ENCODE results near the gene EPS8L3. TPM values are rescaled to one million over a fixed set of nuclear protein-coding genes. Genes with fewer than 3 reads are reported as not detected.
"Not testable (repeated sequence)": the region's sequence is repeated elsewhere in the genome, so short reads cannot be mapped to it uniquely, and the experiment has no call there.

Gene EPS8L3
- total RNA-seq, 1 donor from 2014 or later = 0.11 TPM

DNA sequence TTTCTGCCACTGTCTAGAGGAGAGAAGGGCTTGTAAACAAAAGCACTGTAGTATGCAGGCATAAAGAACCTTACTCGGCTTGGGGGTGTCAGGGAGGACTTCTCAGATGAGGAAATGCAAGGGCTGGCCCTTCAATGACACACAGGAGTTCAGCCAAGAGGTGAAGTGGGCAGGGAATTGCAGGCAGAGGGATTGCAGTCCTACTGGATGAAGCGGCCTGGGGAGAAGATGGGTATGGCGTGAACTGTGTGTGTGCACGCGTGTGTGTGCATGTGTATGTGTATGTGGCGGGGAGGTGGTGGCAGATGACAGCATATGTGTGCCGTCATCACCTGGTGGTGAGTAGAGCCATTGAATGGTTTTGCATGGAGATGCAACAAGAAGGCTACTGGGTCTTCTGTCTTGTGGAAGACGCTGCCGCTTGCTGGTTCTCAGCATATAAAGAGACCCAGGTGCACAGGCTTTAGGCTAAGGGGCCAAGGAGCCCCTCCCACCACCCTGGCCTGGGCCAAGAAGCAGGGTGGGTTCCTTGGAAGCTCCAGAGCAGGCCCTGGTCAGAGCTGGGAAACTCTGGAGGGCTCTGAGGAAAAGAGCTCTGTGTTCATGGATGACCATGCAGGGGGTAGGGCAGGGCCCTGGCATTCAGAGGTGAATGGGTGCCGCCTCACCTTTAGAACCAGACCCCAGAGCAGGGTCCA is 4.1 kb upstream of the EPS8L3 start:
- Histone ChIP-seq H3K4me3 (no peak overlapping the region), H3K27me3 (ENCODE audit: low read depth) (no peaks in the 10 kb centered on the region), H3K9me3 (replicated peaks) (no peaks in the 10 kb centered on the region), H3K27ac (replicated peaks) (peak overlapping the region; percentile 75), H3K36me3 (no peaks in the 10 kb centered on the region), H3K4me1 (peaks cover 36% of the 10 kb centered on the region)
- TF ChIP-seq, protein P1, sequence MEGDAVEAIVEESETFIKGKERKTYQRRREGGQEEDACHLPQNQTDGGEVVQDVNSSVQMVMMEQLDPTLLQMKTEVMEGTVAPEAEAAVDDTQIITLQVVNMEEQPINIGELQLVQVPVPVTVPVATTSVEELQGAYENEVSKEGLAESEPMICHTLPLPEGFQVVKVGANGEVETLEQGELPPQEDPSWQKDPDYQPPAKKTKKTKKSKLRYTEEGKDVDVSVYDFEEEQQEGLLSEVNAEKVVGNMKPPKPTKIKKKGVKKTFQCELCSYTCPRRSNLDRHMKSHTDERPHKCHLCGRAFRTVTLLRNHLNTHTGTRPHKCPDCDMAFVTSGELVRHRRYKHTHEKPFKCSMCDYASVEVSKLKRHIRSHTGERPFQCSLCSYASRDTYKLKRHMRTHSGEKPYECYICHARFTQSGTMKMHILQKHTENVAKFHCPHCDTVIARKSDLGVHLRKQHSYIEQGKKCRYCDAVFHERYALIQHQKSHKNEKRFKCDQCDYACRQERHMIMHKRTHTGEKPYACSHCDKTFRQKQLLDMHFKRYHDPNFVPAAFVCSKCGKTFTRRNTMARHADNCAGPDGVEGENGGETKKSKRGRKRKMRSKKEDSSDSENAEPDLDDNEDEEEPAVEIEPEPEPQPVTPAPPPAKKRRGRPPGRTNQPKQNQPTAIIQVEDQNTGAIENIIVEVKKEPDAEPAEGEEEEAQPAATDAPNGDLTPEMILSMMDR (IDR thresholded peaks at IDR 0.05; ENCODE audit: borderline replicate concordance) = no peak
- intact Hi-C loops (cut with micrococcal nuclease) = no loop called here
- DNase-seq = peak; percentile 2

DNA sequence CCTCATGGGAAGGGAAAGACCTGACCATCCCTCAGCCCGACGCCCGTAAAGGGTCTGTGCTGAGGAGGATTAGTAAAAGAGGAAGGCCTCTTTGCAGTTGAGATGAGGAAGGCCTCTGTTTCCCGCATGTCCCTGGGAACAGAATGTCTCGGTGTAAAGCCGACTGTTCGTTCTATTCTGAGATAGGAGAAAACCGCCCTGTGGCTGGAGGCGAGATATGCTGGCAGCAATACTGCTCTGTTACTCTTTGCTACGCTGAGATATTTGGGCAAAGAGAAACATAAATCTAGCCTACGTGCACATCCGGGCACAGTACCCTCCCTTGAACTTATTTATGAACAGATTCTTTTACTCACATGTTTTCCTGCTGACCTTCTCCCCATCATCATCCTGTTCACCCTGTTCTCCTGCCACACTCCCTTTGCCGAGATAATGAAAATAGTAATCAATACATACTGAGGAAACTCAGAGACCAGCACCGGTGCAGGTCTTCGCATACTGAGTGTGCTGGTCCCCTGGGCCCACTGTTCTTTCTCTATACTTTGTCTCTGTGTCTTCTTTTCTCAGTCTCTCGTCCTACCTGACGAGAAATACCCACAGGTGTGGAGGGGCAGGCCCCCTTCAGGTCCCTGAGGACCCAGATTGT is 3.4 kb upstream of the EPS8L3 start:
- H3K27me3 ChIP-seq (ENCODE audit: low read depth); intact Hi-C loops (cut with micrococcal nuclease); H3K9me3 ChIP-seq (replicated peaks); H3K4me3 ChIP-seq; H3K36me3 ChIP-seq: not testable (repeated sequence)
- DNase-seq = peak; percentile 10
- Histone ChIP-seq H3K4me1 (peaks cover 36% of the 10 kb centered on the region), H3K27ac (replicated peaks) (peak overlapping the region; percentile 75)

DNA sequence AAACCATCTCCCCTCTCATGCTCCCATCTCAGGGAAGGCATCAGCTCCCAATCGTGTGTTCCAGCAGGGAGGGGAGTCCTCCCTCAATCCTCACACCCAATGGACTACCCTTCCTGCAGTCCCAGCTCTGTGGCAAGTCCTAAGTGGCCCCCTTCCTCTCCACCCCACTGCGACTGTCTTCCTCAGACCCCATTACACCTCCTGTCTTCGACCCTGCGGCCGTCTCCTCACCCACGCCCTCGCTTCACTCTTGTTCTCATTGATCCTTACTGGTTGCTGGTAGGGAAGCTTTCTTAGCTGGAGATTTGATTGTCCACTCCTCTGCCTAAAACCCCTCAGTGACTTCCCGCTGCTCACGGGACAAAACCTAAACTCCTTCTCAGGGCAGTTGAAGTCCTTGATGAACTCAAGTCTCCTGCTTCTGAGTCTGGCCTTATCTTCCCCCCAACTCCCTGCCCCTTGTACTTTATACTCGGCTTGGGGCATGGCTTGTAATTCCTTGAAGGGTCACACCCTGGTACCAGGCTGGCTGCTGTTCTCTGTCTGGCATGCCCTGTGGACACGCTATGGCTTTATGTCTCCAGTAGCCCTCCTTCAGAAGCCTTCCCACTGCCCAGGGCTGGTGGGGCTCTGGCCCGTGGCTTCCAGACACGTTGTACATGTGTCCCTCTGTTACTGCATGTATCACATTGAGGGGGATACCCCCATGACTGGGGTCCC is 2.3 kb upstream of the EPS8L3 start:
- intact Hi-C loops (cut with micrococcal nuclease) = no loop called here
- Histone ChIP-seq H3K9me3 (replicated peaks) (no peaks in the 10 kb centered on the region), H3K4me3 (no peak overlapping the region), H3K4me1 (peaks cover 36% of the 10 kb centered on the region), H3K36me3 (no peaks in the 10 kb centered on the region), H3K27me3 (ENCODE audit: low read depth) (no peaks in the 10 kb centered on the region), H3K27ac (replicated peaks) (peak overlapping the region; percentile 75)
- peak; percentile 6 for DNase-seq
- TF ChIP-seq, protein P1 (IDR thresholded peaks at IDR 0.05; ENCODE audit: borderline replicate concordance) = no peak

DNA sequence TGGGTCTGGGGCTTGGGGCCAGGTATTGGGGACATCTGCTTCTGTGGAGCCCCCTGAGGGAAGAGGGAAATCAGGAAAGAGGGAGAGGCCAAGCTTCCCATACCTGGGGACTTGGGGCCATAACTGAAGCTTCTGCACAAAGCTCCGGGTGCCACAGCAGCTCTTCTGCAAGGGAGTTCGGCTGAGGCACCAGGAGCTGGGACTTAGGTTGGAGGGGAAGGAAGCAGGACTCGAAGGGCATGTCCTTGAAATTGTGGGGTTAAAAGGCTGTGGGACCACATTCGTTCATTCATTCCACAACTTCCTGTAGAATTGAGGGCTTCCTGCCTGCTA is 1.7 kb upstream of the EPS8L3 start:
- no peak overlapping the region for H3K27ac ChIP-seq (replicated peaks)
- no peaks in the 10 kb centered on the region for H3K27me3 ChIP-seq (ENCODE audit: low read depth)
- TF ChIP-seq, protein P1 (IDR thresholded peaks at IDR 0.05; ENCODE audit: borderline replicate concordance) = no peak
- DNase-seq = peak; percentile 8
- no peaks in the 10 kb centered on the region for H3K36me3 ChIP-seq
- no peak overlapping the region for H3K4me3 ChIP-seq
- no peaks in the 10 kb centered on the region for H3K9me3 ChIP-seq (replicated peaks)
- intact Hi-C loops (cut with micrococcal nuclease) = no loop called here
- H3K4me1 ChIP-seq = peaks cover 30% of the 10 kb centered on the region

DNA sequence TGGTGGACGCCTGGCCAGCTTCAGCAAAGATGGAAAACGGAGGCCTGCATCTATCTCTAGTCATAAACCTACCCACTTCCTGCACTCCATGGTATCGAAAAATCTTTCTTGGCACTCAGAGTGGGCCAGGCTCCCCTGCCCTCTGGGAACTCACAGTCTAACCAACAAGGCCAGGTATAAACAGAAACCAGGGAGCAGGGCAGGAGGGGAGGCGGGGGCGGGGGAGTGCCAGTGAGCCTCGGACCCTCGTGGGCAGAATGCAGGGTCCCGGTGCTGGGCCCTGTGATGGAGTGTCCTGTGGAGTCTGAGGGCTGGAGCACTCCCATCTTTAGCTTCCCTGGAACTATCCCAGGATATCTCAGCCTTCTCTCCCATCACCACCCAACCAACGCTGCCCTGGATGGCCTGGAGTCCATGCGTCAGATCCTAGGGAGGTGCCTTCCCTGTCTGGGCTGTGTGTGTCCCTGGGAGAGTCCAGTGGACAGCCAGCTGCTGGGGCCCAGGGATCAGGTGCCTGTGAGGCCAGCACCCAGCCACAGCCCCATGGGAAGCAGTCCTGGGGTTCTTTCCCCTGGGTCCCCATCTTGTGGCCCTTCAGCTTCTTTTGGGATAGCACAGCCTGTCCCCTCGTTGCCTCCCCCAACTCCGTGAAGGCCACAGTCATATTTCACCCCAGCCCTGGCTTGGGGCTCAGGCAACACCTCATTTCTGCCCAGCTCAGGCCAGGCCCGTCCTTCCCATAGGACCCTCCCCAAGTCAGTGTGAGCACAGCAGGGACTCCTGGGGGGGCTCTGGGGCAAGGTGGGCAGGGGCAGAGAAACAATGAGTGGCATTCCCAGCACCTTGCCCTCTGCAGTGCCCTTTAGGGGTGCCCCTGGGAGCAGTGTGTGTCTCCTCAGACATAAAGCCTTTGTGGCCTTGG is 1.1 kb upstream of the EPS8L3 start:
- Histone ChIP-seq H3K27ac (replicated peaks) (no peak overlapping the region), H3K36me3 (no peaks in the 10 kb centered on the region), H3K4me3 (no peak overlapping the region), H3K4me1 (peaks cover 28% of the 10 kb centered on the region), H3K9me3 (replicated peaks) (no peaks in the 10 kb centered on the region), H3K27me3 (ENCODE audit: low read depth) (no peaks in the 10 kb centered on the region)
- intact Hi-C loops (cut with micrococcal nuclease) = no loop called here
- TF ChIP-seq, protein P1 (IDR thresholded peaks at IDR 0.05; ENCODE audit: borderline replicate concordance) = no peak
- DNase-seq = peak; percentile 10
